Activated CD8-positive, alpha-beta memory T cell treated with anti-CD3 and anti-CD28 coated beads, Interleukin-2, amount 50 U/mL, for 1 hour (primary cell): Measurements from ENCODE around the gene RNF19B.
A peak's percentile ranks its signal among the peaks of the same experiment; 100 is the strongest.
"Not testable (repeated sequence)": the region's sequence is repeated elsewhere in the genome, so short reads cannot be mapped to it uniquely, and the experiment has no call there.

Experiments
- DNase-seq: peaks from one replicate; pipeline ENCODE4 v3.0.0-alpha.2; 2020; ENCODE audit errors: extremely low read depth

Gene RNF19B

GRCh38 chr1:32964461-32965250 is at the start of gene RNF19B:
RNF19B (minus strand) TSS chr1:32964809; CDS start chr1:32964685, 124 bp downstream.
- peak; percentile 76 for DNase-seq

GRCh38 chr1:33013791-33014190 is 49.2 kb upstream of the RNF19B start:
- DNase-seq, result no peak

- DNase-seq, result no peak
Observed at GRCh38 chr1:33012165-33012564, 47.6 kb upstream of the RNF19B start.

- no peak for DNase-seq
Observed at GRCh38 chr1:33010932-33011731, 46.5 kb upstream of the RNF19B start.

- no peak for DNase-seq
Observed at GRCh38 chr1:33009561-33009960, 45.0 kb upstream of the RNF19B start.

GRCh38 chr1:33008051-33008914 is 43.7 kb upstream of the RNF19B start:
- DNase-seq, result no peak

GRCh38 chr1:33007190-33008050 is 42.8 kb upstream of the RNF19B start:
- DNase-seq, result no peak

- DNase-seq, result no peak
Observed at GRCh38 chr1:33005838-33006421, 41.3 kb upstream of the RNF19B start.

- DNase-seq, result no peak
Observed at GRCh38 chr1:33005117-33005837, 40.7 kb upstream of the RNF19B start.

- no peak for DNase-seq
Observed at GRCh38 chr1:33004613-33005012, 40.0 kb upstream of the RNF19B start.

- DNase-seq, result no peak
Observed at GRCh38 chr1:33003657-33004056, 39.0 kb upstream of the RNF19B start.

- DNase-seq, result no peak
Observed at GRCh38 chr1:33002006-33002405, 37.4 kb upstream of the RNF19B start.

- no peak for DNase-seq
Observed at GRCh38 chr1:33001282-33001681, 36.7 kb upstream of the RNF19B start.

- DNase-seq, result no peak
Observed at GRCh38 chr1:33000427-33001026, 35.9 kb upstream of the RNF19B start.

GRCh38 chr1:32998997-32999396 is 34.4 kb upstream of the RNF19B start:
- no peak for DNase-seq

- no peak for DNase-seq
Observed at GRCh38 chr1:32998064-32998463, 33.5 kb upstream of the RNF19B start.

GRCh38 chr1:32997381-32997891 is 32.8 kb upstream of the RNF19B start:
- no peak for DNase-seq

GRCh38 chr1:32993324-32993636 is 28.7 kb upstream of the RNF19B start:
- DNase-seq, result not testable (repeated sequence)

GRCh38 chr1:32992489-32993323 is 28.1 kb upstream of the RNF19B start:
- no peak for DNase-seq
